K562 (cell line): Measurements from ENCODE around the gene GUCY1A2. TPM values are rescaled to one million over a fixed set of nuclear protein-coding genes. Genes with fewer than 3 reads are reported as not detected.

ENCODE experiments used
- BRF1 ChIP-seq: IDR thresholded peaks from 3 replicates; pipeline ENCODE4 v1.6.1; 2011; ENCODE audit warnings: borderline replicate concordance, mild to moderate bottlenecking; ENCODE audit not compliant: insufficient read length; ENCODE audit errors: extremely low read depth
- CBFA2T2 ChIP-seq: fragments of 450-650 bp; conservative IDR thresholded peaks from 2 replicates; pipeline ENCODE4 v1.6.1; 2017; ENCODE audit warnings: mild to moderate bottlenecking
- CBFA2T3 ChIP-seq: fragments of 450-650 bp; IDR thresholded peaks from 2 replicates; pipeline ENCODE4 v1.6.1; 2017
- HMBOX1 ChIP-seq: sonication (generic); IDR thresholded peaks from 2 replicates; pipeline ENCODE4 v1.6.1; 2016
- IFI16 ChIP-seq: fragments of 250-450 bp; sonication (Bioruptor Pico); IDR thresholded peaks from 2 replicates; pipeline ENCODE4 v2.1.2; 2022; ENCODE audit warnings: mild to moderate bottlenecking, inconsistent platforms
- KAT7 ChIP-seq: sonication (generic); formaldehyde crosslinking; IDR thresholded peaks from 2 replicates; pipeline ENCODE4 v1.8.0; 2022; ENCODE audit warnings: missing genetic modification reagents, mild to moderate bottlenecking, borderline replicate concordance
- PATZ1 ChIP-seq: fragments of 250-450 bp; sonication (Bioruptor Pico); IDR thresholded peaks from 2 replicates; pipeline ENCODE4 v1.5.0; 2020; ENCODE audit warnings: mild to moderate bottlenecking, borderline replicate concordance
- POLR2H ChIP-seq: IDR thresholded peaks from 2 replicates; pipeline ENCODE4 v1.6.1; 2016; ENCODE audit warnings: missing genetic modification characterization, low read depth, mild to moderate bottlenecking, control low read depth, missing compliant biosample characterization, moderate library complexity
- U2AF1 ChIP-seq: fragments of 200-400 bp; formaldehyde crosslinking; optimal IDR thresholded peaks from 2 replicates; pipeline ENCODE3; 2017; ENCODE audit warnings: mild to moderate bottlenecking, low read depth, low read length, moderate library complexity
- ZNF347 ChIP-seq: fragments of 450-650 bp; formaldehyde crosslinking; IDR thresholded peaks from 2 replicates; pipeline ENCODE4 v1.4.0; 2020; ENCODE audit warnings: low read depth, mild to moderate bottlenecking, moderate library complexity
- ZNF644 ChIP-seq: fragments of 200-800 bp; sonication (Bioruptor generic); IDR thresholded peaks from 2 replicates; pipeline ENCODE4 v1.6.1; 2016; ENCODE audit warnings: low read depth, missing genetic modification characterization, missing compliant biosample characterization
- ZNF778 ChIP-seq: fragments of 450-650 bp; formaldehyde crosslinking; IDR thresholded peaks from 2 replicates; pipeline ENCODE4 v1.4.0; 2020; ENCODE audit warnings: mild to moderate bottlenecking, moderate library complexity
- polyA plus RNA-seq, 8 experiments: library from polyadenylated mRNA; depleted of rRNA in 4 of 8; stranded (reverse) in 5 of 8; unstranded in 3 of 8; fragments of >200 nt; fragmentation: Nextera tagmentation in 2 of 8; fragmentation: Illumina TruSeq in 1 of 8; extraction: Ambion mirVana in 2 of 8; extraction: Trizol in 1 of 8; gene quantifications; 2 replicates each; pipeline versions ENCODE4 v1.2.1 to v1.2.3, GENCODE V29; 2011 to 2014; ENCODE audit warnings: inconsistent platforms in 1 of 8, missing spikeins in 1 of 8
- total RNA-seq, 7 experiments: library from RNA; depleted of rRNA in 6 of 7; stranded (reverse); fragments of >200 nt in 6 of 7; fragmentation: Illumina TruSeq in 2 of 7; extraction: Trizol in 2 of 7; gene quantifications; 2 replicates each; pipeline versions ENCODE4 v1.2.1 to v1.2.3, GENCODE V29; 2011 to 2021; ENCODE audit warnings: low replicate concordance in 1 of 7

GUCY1A2 gene
- total and polyA plus RNA-seq, 9 of the 15 experiments (the other 6 are each of a cell fraction or from before 2014, with no cell fraction given), result under 0.01 to 0.04 TPM; not detected in 7

GRCh38 chr11:106872246-106872645 is 146.0 kb downstream of the GUCY1A2 start (continued):
- no peak for TF ChIP-seq U2AF1
- no peak for TF ChIP-seq CBFA2T3
- TF ChIP-seq ZNF644 (tag), result no peak
- no peak for TF ChIP-seq HMBOX1
- no peak for TF ChIP-seq ZNF778
- TF ChIP-seq ZNF347 (CRISPR knock-in tag), result no peak
- no peak for TF ChIP-seq KAT7
- TF ChIP-seq BRF1, result no peak
- no peak for TF ChIP-seq IFI16 (CRISPR knock-in tag)
- no peak for TF ChIP-seq PATZ1 (CRISPR knock-in tag)
- no peak for TF ChIP-seq CBFA2T2
- TF ChIP-seq POLR2H (tag), result no peak
